Measurements from ENCODE around the gene BCL2L2.

Gene BCL2L2

DNA sequence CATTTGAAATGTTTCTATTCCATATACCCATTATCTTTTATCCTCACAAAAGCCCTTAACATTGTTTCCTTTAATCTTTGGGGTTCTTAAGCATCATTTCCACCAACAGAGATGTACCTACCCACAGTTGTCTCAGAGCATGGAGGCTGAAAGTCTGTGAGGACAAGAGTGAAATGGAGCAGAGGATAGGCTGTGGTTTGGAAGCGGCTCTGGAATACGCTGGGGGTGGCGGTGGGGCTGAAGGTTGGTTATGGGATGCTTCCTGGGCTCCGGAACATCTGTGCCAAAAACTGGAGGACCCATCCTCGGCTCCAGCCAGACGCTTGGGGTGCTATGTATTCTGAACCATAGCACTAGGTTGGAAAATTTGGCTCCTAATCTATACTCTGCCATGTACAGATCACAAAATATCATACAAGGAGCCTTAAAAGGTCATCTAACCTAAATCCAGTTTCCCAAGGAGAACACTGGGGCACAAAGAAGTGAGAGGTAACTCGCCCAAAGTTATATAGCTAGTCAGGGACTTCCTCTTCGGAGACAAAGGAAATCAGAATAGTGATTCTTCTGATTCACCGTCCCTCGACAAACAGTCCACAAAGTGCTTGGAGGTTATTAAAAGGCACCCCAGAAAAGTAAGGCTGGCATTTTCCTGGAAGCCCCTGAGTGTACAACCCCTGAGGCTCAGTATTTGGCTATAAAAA is 6.5 kb upstream of the BCL2L2 start:
- DNase-seq, result no peak

DNA sequence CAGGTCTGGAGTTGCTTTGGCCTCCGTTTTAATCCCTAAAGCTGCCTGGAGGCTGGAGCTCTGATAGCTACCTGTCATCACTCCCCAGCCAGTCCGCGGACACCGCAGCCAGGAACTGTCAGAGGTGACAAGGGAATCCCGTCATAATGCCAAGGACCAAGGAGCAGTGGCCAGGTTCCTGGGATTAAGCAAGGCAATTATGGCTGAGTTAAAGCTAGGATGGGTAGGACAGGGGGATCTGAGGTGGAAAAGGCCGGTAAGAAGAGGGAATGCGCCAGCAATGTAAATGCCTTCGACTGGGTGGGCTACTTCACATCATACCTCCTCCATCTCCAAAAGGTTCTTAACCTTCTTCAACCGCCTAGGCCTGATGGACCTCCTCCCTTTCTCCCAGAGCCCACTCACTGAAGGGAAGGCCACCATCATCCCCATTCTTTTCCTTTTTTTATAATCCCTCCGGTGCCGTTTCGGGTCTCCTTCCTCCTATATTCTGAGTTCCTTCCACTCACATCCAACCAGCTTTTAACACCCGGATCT is 5.9 kb upstream of the BCL2L2 start:
- DNase-seq, result no peak

DNA sequence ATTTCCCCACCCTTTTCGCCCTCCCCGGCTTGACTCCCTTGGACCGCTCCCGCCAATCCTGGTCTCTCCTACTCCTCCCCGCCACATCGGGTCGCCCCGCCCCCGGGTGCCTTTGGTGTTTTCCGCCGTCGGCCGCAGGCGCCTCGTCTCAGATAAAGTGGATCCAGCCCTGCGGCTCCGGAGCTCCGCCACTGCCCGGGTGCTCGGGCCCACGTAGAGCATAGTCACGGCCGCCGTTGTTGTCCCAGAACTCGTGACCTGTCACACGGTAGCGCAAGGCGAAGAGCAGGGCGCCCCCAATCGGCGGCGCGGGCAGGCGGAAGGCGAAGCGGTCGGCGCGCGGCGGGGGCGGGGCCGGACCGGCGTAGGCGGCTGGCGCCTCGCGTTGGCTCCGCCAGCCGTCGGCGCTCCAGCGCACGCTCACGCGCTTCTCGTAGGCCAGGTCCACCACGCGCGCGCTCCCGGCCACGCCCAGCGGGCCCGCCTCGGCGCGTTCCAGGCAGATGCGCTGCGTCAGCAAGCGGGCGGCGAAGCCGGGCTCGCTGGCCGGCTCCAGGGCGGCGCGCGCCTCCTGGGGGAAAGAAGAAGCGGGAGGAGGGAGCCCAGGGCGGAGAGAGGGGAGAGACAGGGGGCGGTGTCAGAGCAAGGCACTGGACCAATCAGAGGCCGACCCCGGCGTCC is 5.2 kb upstream of the BCL2L2 start:
- DNase-seq, result peak; percentile 98

DNA sequence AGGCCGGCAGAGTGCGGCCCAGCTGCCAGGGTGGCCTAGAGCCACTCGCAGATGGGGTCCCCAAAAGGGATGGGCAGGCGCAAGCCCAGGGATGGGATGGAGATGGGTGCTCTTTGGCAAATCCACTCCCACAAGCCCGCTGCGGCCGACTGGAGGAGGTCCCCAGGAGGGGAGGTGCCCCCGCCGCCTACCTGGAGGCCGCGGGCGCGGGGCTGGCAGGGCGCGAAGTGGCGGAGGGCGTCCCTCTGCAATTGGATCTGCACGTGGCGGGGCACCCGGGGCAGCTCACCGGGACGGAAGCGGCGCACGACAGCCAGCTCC is 4.7 kb upstream of the BCL2L2 start:
- DNase-seq, result no peak

DNA sequence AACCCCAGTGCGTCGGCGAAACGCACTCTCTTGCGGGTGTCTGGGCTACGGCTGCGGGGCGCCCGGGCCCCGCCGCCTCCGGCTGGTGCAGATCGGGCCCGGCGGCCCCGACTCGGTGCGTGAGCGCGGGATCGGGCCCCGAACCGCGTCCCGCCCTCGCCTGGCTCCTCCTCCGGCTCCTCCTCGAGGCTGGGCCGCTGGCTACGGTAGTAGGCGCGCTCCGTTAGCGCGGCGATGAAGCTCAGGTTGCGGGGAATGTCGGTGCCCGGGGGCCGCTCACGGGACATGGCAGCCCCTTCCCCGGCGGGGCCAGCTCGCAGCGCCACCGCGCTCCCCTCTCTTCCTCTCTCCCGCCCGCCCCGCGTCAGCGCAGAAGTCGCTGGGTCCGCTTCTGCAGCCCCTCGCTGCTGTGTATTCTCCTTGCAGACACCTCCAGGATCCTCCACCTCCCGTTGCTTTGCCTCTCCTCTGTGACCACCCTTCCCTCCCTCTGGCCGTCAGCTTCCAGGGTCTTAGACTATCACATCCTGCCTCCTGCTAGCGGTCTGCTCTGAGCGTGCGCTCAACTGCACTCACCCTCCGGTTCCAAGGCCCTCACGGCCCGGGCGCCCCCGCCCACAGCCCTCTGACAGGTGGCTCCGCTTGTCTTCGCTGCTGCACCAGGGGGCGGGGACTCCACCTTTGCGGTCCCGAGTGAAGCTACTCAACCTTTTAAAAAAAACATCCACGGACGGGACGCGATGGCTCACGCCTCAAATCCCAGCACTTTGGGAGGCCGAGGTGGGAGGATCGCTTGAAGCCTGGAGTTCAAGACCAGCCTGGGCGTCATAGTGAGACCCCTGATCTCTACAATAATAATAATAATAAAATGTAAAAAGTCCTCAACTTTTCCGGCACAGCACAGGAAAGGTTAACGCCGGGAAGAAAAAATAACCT is 4.1 kb upstream of the BCL2L2 start, which contains the start of gene PPP1R3E:
PPP1R3E (minus strand) TSS at position 570 of the 936 bp plus-strand sequence; CDS start at position 287, 283 bp downstream.
- peak; percentile 90 for DNase-seq

DNA sequence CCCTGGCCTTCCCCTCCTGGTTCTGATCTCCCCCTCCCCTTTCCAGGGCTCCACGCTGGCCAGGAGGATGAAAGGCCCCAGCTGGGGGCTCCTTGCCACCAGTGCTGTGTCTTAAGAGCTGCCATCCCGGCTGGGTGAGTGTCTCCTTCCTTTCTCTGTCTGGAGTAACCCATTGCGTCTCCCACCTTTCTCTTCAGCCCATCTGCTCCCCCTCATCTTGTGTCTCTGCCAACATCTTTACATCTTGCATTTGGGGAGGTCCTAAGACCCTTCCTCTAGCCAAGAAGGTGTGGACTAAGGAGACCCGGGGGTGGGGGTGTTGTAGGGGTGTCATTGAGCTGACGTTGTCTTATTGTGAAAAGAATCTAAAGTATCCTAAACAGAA is 505 bp downstream of the BCL2L2 start:
- DNase-seq, result no peak

DNA sequence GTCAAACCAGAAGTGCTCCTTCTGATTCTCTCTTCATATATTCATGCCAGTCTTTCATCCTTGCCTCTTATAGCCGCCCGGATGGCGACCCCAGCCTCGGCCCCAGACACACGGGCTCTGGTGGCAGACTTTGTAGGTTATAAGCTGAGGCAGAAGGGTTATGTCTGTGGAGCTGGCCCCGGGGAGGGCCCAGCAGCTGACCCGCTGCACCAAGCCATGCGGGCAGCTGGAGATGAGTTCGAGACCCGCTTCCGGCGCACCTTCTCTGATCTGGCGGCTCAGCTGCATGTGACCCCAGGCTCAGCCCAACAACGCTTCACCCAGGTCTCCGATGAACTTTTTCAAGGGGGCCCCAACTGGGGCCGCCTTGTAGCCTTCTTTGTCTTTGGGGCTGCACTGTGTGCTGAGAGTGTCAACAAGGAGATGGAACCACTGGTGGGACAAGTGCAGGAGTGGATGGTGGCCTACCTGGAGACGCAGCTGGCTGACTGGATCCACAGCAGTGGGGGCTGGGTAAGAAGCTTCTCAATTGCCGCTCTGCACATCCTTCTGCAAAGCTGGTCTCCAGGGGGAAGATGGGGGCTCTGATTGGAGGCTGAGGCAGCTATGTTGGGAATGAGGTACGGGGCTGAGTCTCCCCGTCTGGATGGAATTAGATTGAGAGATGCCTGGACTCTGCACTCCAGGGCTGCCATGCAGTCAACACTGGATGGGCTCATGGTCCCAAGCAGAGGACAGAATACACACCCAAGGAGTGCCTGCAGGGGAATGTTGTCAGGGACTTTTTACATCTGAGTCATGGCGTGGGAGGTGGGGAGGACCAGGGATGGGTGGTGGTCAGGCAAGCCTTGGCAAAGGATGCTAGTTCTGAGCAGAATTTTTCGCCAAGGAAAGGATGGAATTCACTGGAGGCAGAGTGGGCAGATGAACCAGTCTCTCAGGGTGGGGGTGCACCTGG is 1.3 kb downstream of the BCL2L2 start:
- DNase-seq, result no peak

DNA sequence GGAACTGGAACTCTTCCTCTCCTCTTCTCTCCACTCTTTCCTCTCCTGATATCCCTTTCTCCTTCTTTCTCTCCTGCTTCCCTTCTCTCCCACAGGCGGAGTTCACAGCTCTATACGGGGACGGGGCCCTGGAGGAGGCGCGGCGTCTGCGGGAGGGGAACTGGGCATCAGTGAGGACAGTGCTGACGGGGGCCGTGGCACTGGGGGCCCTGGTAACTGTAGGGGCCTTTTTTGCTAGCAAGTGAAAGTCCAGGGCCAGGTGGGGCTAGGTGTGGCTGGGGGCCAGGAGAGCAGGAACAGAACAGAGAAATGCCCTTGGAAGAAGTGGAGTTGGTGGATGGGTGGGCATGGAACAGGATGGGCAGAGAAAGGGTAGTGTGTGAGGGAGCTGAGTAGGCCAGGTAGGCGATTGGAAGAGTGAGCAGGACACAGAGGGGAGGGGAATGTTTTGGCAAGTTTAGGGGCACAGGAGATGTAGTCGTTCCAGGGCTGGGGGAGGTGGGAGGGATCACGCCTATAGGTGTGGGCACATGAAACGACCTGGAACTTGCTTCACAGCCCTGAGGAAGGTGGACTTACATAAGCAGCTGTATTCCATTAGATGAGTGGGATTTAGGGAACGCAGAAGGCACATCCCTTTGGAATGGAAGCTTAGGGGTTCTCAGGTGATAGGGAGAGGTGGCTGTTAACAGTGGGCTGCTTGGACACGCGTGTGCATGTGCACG is 2.2 kb downstream of the BCL2L2 start:
- DNase-seq, result no peak

DNA sequence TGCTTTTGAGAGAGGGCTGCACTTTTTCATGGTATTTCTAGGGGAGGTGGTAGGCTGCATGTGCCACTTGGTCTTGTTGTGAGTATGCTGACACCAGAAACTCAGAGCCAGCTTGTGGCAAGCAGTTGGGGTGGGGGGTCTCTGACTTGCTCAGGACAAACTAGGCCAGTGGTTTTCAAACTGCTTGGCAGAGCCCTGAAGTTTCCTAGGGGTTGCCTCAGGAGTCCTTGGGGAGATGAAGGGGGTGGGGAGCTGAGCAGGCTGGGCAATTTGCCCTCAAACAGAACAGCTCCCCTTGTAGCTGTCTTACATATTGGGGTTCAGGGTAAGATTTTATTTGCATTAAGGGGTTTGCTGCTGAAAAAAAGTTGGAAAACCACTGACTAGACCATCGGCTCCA is 3.9 kb downstream of the BCL2L2 start:
- DNase-seq, result no peak

DNA sequence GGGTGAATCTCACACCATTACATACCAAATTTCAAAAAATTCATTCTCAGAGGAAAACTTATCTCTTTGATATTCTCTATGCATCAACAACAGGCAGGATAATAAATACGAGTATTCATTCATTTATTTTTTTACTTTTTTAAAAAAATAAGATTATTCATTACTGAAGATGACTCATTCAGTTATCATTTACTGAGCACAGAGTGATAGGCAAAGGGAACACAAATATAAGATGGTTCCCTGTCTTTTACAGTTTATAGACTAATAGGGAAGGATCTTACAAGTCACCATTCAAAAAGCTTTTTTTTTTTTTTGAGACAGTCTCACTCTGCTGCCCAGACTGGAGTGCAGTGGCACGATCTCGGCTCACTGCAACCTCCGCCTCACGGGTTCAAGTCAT is 9.7 kb downstream of the BCL2L2 start:
- no peak for DNase-seq

DNA sequence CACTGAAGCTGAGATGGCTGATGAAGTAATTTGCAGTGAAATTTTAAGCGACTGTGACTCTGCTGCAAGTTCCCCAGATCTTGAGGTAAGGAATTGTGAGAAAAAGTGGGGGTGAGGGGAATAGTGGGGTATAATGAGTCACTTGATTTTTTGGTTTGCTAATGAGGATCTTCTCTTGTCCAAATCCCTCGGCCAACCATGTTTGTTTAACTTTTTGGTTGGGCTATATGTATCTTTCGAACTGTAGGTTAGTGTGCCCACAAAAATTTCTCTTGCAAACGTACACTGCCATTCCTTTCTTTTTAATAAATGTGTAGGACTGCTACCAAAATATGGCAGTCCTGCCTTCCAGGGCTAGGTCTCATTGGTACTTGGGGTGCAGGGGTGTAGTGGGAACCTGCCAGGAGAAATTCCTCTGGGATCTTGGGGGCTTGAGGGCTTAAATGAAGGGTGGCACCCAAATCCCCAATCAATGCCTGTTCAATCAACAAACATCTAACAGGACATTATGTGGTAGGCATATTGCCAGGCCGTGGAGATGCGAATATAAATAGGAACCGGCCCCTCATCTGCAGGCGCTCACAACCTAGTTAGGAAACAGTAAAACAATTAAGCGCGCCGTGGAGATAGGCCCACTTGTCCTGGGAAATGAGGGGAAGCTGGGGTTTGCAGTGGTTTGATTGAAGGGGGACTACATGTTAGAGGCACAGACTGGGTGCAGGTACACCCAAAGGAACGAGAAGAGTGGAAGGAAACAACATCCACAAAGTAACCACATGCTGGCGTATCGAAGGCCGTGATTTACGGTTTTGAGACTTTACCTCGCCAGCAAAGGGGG is 13.3 kb downstream of the BCL2L2 start:
- DNase-seq, result no peak

DNA sequence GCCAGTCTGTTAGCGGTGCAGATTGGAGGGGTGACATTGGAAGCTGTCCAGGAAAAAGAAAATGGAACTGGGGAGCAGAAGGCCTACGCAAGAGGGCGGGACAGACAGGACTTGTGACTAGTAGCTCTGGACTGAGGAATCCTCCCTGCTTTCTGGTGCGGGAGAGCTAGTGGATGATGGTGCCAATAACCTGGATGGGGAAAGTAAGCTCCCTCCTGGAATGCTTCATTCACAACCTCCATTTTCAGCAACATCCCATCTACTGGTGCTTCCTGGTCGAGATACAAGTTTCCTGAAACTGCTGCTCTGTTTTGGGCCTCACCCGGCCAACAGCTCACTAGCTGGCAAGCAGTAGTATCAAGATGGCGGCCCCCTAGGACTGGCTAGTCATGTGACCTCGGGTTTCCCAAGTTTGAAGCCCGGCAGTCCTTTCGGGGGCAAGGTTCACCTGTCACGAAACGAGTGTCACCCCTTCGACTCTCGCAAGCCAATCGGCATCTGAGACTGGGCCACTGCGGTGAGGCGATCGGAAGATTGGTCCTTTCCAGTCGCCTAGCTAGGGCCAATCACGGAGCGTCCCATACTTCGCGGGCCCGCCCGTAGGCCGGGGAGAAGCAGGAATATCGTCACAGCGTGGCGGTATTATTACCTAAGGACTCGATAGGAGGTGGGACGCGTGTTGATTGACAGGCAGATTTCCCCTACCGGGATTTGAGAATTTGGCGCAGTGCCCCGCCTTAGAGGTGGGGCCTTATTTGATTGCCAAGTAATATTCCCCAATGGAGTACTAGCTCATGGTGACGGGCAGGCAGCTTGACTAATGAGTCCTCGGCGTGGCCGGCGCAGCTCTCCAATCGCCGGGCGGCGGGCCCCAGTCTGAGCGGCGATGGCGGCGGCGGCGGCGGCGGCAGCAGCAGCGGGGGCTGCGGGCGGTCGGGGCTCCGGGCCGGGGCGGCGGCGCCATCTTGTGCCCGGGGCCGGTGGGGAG is 14.2 kb downstream of the BCL2L2 start, which contains the start of gene PABPN1:
PABPN1 (plus strand) TSS at position 874 of the 988 bp plus-strand sequence; CDS start at position 887, 13 bp downstream.
- peak; percentile 96 for DNase-seq

DNA sequence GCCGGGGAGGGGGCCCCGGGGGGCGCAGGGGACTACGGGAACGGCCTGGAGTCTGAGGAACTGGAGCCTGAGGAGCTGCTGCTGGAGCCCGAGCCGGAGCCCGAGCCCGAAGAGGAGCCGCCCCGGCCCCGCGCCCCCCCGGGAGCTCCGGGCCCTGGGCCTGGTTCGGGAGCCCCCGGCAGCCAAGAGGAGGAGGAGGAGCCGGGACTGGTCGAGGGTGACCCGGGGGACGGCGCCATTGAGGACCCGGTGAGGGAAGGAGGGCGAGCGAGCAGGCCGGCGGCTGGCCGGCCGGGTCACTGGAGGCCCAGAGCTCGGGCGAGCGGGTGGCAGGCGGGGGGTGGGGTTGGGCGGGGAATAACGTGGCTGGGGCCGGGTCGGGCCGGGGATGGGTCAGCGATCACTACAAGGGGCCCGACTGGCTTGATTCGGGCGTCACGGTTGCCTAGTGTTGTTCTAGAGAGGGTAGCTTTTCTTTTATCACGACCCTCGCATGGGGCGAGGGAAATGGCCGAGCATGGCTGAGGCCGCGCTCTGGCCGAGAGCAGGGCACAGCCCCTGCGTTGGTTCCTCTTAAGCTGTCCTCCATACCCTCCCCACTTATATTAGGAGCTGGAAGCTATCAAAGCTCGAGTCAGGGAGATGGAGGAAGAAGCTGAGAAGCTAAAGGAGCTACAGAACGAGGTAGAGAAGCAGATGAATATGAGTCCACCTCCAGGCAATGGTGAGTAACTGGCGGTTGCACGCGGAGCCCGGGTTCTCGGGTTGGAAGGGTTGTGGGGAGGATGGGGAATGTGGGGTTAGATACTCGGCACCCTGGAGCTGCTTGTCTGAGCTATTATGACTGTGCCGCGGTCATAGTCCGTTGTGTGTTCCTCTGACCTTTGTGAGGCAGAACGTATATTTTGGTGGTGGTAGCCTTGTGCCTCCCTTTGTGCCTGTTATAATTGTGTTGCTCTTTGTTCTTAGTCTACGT is 15.2 kb downstream of the BCL2L2 start:
- DNase-seq, result peak; percentile 64

DNA sequence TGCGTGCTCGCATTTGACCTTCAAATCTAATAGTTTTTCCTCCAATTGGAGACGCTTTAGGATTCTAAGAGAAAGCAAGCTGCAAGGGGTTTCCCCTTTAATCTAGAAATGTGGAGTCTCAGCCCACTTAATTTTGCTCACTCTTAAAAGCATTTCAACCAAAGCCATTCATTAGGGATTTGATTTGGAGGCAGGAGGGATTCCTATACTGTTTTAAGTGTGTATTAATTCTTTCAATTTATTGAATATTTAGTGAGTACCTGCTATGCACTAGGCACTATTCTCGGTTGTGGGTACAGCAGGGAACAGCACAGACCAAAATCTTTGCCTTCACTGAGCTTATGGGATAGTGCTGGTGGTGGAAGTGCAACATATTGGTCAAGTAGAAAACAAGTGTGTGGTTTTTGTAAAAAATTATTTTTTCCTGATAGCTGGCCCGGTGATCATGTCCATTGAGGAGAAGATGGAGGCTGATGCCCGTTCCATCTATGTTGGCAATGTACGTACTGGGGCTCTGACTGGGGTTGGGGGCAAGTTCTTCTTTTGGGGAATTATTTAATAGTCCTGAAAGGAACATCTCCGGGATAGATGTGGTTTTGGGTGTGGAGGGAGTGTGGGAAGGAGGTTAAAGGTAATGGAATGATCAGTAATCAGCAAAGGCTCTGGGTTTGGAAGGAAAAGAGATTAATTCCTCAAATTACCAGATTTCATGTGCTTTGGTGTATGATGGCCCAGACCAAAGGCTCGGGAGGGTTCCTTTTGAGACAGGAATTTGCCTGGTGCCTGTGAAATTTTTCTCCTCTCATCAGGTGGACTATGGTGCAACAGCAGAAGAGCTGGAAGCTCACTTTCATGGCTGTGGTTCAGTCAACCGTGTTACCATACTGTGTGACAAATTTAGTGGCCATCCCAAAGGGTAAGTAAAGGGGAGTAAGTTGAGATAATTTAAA is 16.2 kb downstream of the BCL2L2 start:
- no peak for DNase-seq

DNA sequence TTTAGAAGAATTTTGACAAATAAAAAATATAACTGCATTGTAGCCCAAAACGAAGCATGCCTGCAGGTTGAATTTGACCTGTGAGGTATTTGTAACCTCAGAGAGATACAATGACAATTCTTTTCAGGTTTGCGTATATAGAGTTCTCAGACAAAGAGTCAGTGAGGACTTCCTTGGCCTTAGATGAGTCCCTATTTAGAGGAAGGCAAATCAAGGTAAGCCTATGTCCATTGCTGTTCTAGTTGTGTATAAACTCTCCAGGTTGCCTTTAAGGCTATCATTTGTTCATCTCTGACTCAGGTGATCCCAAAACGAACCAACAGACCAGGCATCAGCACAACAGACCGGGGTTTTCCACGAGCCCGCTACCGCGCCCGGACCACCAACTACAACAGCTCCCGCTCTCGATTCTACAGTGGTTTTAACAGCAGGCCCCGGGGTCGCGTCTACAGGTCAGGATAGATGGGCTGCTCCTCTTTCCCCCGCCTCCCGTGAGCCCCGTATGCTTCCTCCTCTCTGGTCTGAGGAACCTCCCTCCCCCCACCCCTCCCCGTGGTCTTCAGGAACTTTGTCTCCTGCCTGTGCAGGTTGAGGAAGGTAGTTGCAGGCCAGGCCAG is 17.3 kb downstream of the BCL2L2 start:
- DNase-seq, result no peak

DNA sequence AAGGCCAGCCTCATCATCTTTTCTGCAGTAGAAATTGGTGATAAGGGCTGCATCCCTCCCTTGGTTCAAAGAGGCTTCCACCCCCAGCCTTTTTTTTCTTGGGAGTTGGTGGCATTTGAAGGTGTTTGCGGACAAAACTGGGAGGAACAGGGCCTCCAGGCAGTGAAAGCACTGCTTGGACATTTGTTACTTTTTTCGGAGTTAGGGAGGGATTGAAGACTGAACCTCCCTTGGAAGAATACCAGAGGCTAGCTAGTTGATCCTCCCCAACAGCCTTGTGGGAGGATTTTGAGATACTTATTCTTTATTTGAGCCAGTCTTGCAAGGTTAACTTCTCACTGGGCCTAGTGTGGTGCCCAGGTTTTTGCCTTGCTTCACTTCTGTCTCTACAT is 17.8 kb downstream of the BCL2L2 start:
- no peak for DNase-seq

Measured in activated naive CD4-positive, alpha-beta T cell treated with anti-CD3 and anti-CD28 coated beads, Interleukin-2, amount 50 U/mL, for 16 hours (primary cell).